Psoas muscle (tissue), 8 donors: ENCODE results near the gene CFH. TPM values are rescaled to one million over a fixed set of nuclear protein-coding genes. Genes with fewer than 3 reads are reported as not detected.

ENCODE experiments used
- ATAC-seq, 4 donors: fragments of 200-7000 bp; cut with Tn5 transposase; one replicate each; pipeline ENCODE4 v1.9.1; 2020; ENCODE audit warnings: moderate library complexity in 3 of 4, mild to moderate bottlenecking in 2 of 4
- DNase-seq, 2 donors: peaks; one replicate each; pipeline ENCODE4 v3.0.0-alpha.2; 2020
- H3K27ac ChIP-seq: fragments of 200-600 bp; one replicate; pipeline ENCODE4 v1.8.0; 2022
- H3K27me3 ChIP-seq, 3 donors: fragments of 200-600 bp in 1 of 3; one replicate each; pipeline versions ENCODE4 v1.6.1 to v1.8.0; 2013 to 2022; ENCODE audit warnings: low read length in 2 of 3, mild to moderate bottlenecking in 2 of 3, moderate library complexity in 1 of 3; ENCODE audit not compliant: insufficient read depth in 3 of 3
- H3K36me3 ChIP-seq, 2 donors: fragments of 200-600 bp in 1 of 2; one replicate each; pipeline versions ENCODE4 v1.6.1 to v1.8.0; 2013 to 2022; ENCODE audit warnings: low read depth in 1 of 2, mild to moderate bottlenecking in 1 of 2, moderate library complexity in 1 of 2; ENCODE audit not compliant: insufficient read depth in 1 of 2
- H3K4me1 ChIP-seq: fragments of 200-600 bp; one replicate; pipeline ENCODE4 v1.8.0; 2022
- H3K4me3 ChIP-seq: fragments of 200-600 bp; one replicate; pipeline ENCODE4 v1.8.0; 2022; ENCODE audit warnings: mild to moderate bottlenecking
- H3K9me3 ChIP-seq: fragments of 200-600 bp; one replicate; pipeline ENCODE4 v1.8.0; 2022
- CTCF ChIP-seq: fragments of 200-600 bp; IDR thresholded peaks from one replicate; pipeline ENCODE4 v1.8.0; 2022; ENCODE audit warnings: antibody characterized with exemption
- WGBS, 3 donors: extraction: QIAGEN DNeasy Blood & Tissue Kit; methylation state at CpG; one replicate each; pipeline versions ENCODE4 v1.1.6 to v1.1.7; 2013; 5-methylcytosine and 5-hydroxymethylcytosine counted together
- intact Hi-C, 2 donors: fragments of 100-400 bp; cut with DNase I; formaldehyde crosslinking; loops; one replicate each; pipeline versions ENCODE4 v1.11.0 to v1.14.2; 2022
- polyA plus RNA-seq, 3 donors: library from polyadenylated mRNA; stranded (reverse); fragments of 200-250 nt; gene quantifications; one replicate each; pipeline ENCODE4 v1.2.3, GENCODE V29; 2013
- total RNA-seq, 4 donors: library from RNA; stranded (reverse); fragmentation: NEBNext Ultra II Directional in 2 of 4; extraction: Animal tissue kit (Norgen Biotek cat#: 25700) in 2 of 4; gene quantifications; one replicate each; pipeline versions ENCODE4 v1.2.1 to v1.2.4, GENCODE V29; 2021 to 2023
- donor health status: healthy with polysubstance abuse.
- donor health status: DM: no; HTN: no; CAD: no; lungs with moderate emphysema.
- donor health status: Bipolar disorder and iron deficiency.
- donor health status: healthy.
- donor health status: DM: yes; HTN: yes; CAD: no.
- donor health status: DM: no; HTN: no; CAD: no.
- donor health status: DM: no; HTN: no; CAD: no.
- donor health status: DM: yes; HTN: yes; CAD: no.

Gene CFH
- total and polyA plus RNA-seq, 7 donors = 12.5 to 44.5 (median 24.2) TPM

GRCh38 chr1:196650403-196650802 lies 1.4 kb upstream of the CFH start:
- Histone ChIP-seq H3K4me1 (no peaks in the 10 kb centered on the region), H3K9me3 (no peaks in the 10 kb centered on the region), H3K27me3 (no peaks in the 10 kb centered on the region), H3K27ac (no peak overlapping the region), H3K4me3 (peak overlapping the region; percentile 49), H3K36me3 (no peaks in the 10 kb centered on the region)
- intact Hi-C loops = no loop called here
- 24 to 51% (median 35%) methylated on average over 12 of the region's 12 CpGs for WGBS, 3 donors
- ATAC-seq (peak; percentile 59 to 88 (median 83)), DNase-seq (peak; percentile 18 to 61)
- no peak for TF ChIP-seq CTCF

- Histone ChIP-seq H3K27ac (peak overlapping the region; percentile 56), H3K36me3 (no peaks in the 10 kb centered on the region), H3K27me3 (no peaks in the 10 kb centered on the region), H3K4me3 (peak overlapping the region; percentile 49), H3K4me1 (no peaks in the 10 kb centered on the region), H3K9me3 (no peaks in the 10 kb centered on the region)
- 41 to 50% (median 48%) methylated on average over 3 of the region's 3 CpGs for WGBS, 3 donors
- ATAC-seq (no peak), DNase-seq (no peak)
- intact Hi-C loops = no loop called here
- no peak for TF ChIP-seq CTCF
Measured at GRCh38 chr1:196651079-196651478, 764 bp upstream of the CFH start.

GRCh38 chr1:196654271-196654670 lies 2.4 kb downstream of the CFH start:
- Histone ChIP-seq H3K4me1 (no peaks in the 10 kb centered on the region), H3K27ac (no peak overlapping the region), H3K4me3 (peak overlapping the region; percentile 49), H3K36me3 (no peaks in the 10 kb centered on the region), H3K9me3 (no peaks in the 10 kb centered on the region), H3K27me3 (no peaks in the 10 kb centered on the region)
- 14 to 24% (median 16%) methylated on average over 2 of the region's 2 CpGs for WGBS, 3 donors
- ATAC-seq = no peak
- TF ChIP-seq CTCF = no peak
- intact Hi-C loops = no loop called here
- no peak for DNase-seq

GRCh38 chr1:196655071-196655470 lies 3.2 kb downstream of the CFH start:
- Histone ChIP-seq H3K27me3 (no peaks in the 10 kb centered on the region), H3K4me1 (no peaks in the 10 kb centered on the region), H3K9me3 (no peaks in the 10 kb centered on the region), H3K27ac (no peak overlapping the region), H3K4me3 (peak overlapping the region; percentile 49), H3K36me3 (no peaks in the 10 kb centered on the region)
- no peak for TF ChIP-seq CTCF
- DNase-seq (no peak), ATAC-seq (peak in 1 of 4 donors; percentile 50)
- WGBS, 3 donors = 53 to 69% (median 62%) methylated on average over 3 of the region's 3 CpGs
- intact Hi-C loops = no loop called here

- Histone ChIP-seq H3K27me3 (no peaks in the 10 kb centered on the region), H3K9me3 (no peaks in the 10 kb centered on the region), H3K27ac (no peak overlapping the region), H3K36me3 (no peaks in the 10 kb centered on the region), H3K4me3 (peak overlapping the region; percentile 49), H3K4me1 (peaks cover under 1% of the 10 kb centered on the region)
- ATAC-seq (no peak), DNase-seq (no peak)
- intact Hi-C loops = no loop called here
- WGBS, 3 donors = 52 to 78% (median 58%) methylated on average over 3 of the region's 3 CpGs
- no peak for TF ChIP-seq CTCF
Measured at GRCh38 chr1:196655494-196655893, 3.7 kb downstream of the CFH start.
